Keratinocyte (primary cell): ENCODE data around the gene CDH22. TPM values are rescaled to one million over a fixed set of nuclear protein-coding genes. Genes with fewer than 3 reads are reported as not detected.

ENCODE experiments used
- DNase-seq: peaks from one replicate; pipeline ENCODE4 v3.0.0-alpha.2; 2011; ENCODE audit warnings: low read depth, missing footprints, low spot score
- FAIRE-seq: peaks from 2 replicates; lab custom pipeline; 2011; peaks lifted over from hg19 to GRCh38; lab: Jason Lieb, UNC
- H2AFZ ChIP-seq: 2 replicates; pipeline ENCODE4 v1.6.0; 2012; ENCODE audit warnings: low read length, control low read depth, inconsistent platforms; ENCODE audit not compliant: control insufficient read depth
- H3K27ac ChIP-seq: 2 replicates; pipeline ENCODE4 v1.5.1; 2011; ENCODE audit warnings: low read length; ENCODE audit not compliant: control insufficient read depth, insufficient read depth
- H3K27me3 ChIP-seq: 3 replicates; pipeline ENCODE4 v1.6.0; 2011; ENCODE audit warnings: low read length; ENCODE audit not compliant: control insufficient read depth, insufficient read depth; ENCODE audit errors: extremely low read depth
- H3K36me3 ChIP-seq, 2 experiments: 2 replicates in 1 of 2; 3 replicates in 1 of 2; pipeline ENCODE4 v1.5.1; 2011; ENCODE audit warnings: low read length in 2 of 2, mild to moderate bottlenecking in 1 of 2; ENCODE audit not compliant: control insufficient read depth in 2 of 2, insufficient read depth in 2 of 2; ENCODE audit errors: extremely low read depth in 1 of 2
- H3K4me1 ChIP-seq: 3 replicates; pipeline ENCODE4 v1.5.1; 2011; ENCODE audit warnings: low read length; ENCODE audit not compliant: control insufficient read depth, insufficient read depth; ENCODE audit errors: extremely low read depth
- H3K4me2 ChIP-seq: 3 replicates; pipeline ENCODE4 v1.6.0; 2011; ENCODE audit warnings: low read depth, low read length; ENCODE audit not compliant: control insufficient read depth, insufficient read depth; ENCODE audit errors: extremely low read depth
- H3K4me3 ChIP-seq, 3 experiments: fragments of 200-600 bp in 1 of 3; sonication (generic) in 1 of 3; 2 replicates in 2 of 3; 3 replicates in 1 of 3; pipeline ENCODE4 v1.5.1; 2011 to 2016; ENCODE audit warnings: low read length in 3 of 3, mild to moderate bottlenecking in 3 of 3, control low read depth in 2 of 3, inconsistent platforms in 1 of 3, low read depth in 1 of 3, mixed read lengths in 1 of 3, mixed run types in 1 of 3, moderate library complexity in 1 of 3; ENCODE audit not compliant: control insufficient read depth in 2 of 3, insufficient read depth in 2 of 3; ENCODE audit errors: extremely low read depth in 1 of 3
- H3K79me2 ChIP-seq: 2 replicates; pipeline ENCODE4 v1.6.0; 2012; ENCODE audit warnings: low read length; ENCODE audit not compliant: control insufficient read depth, insufficient read depth
- H3K9ac ChIP-seq: 3 replicates; pipeline ENCODE4 v1.6.0; 2011; ENCODE audit warnings: low read length; ENCODE audit not compliant: control insufficient read depth, insufficient read depth; ENCODE audit errors: extremely low read depth
- H3K9me1 ChIP-seq: 3 replicates; pipeline ENCODE4 v1.6.0; 2011; ENCODE audit warnings: low read length; ENCODE audit not compliant: control insufficient read depth, insufficient read depth; ENCODE audit errors: extremely low read depth
- H3K9me3 ChIP-seq: 2 replicates; pipeline ENCODE4 v1.5.1; 2012; ENCODE audit warnings: low read depth, low read length; ENCODE audit not compliant: control insufficient read depth
- H4K20me1 ChIP-seq: 3 replicates; pipeline ENCODE4 v1.6.0; 2011; ENCODE audit warnings: low read length; ENCODE audit not compliant: control insufficient read depth, insufficient read depth; ENCODE audit errors: extremely low read depth
- EZH2 ChIP-seq: IDR thresholded peaks from one replicate; pipeline ENCODE4 v1.6.1; 2012; ENCODE audit warnings: inconsistent platforms, mild to moderate bottlenecking, low read length, moderate library complexity
- dilution Hi-C: fragments of 300-500 bp; cut with MboI; formaldehyde crosslinking; loops from one replicate; pipeline ENCODE4 v1.7.0; 2020; ENCODE audit warnings: low sequenced_read_pairs; ENCODE audit not compliant: extremely low pct_ligation_motif_present
- polyA plus RNA-seq, 5 experiments: library from polyadenylated mRNA; depleted of rRNA in 3 of 5; stranded (reverse) in 3 of 5; stranded (forward) in 1 of 5; unstranded in 1 of 5; fragments of >200 nt; gene quantifications; 1 replicate in 1 of 5; 2 replicates in 3 of 5; 3 replicates in 1 of 5; pipeline versions ENCODE4 v1.2.1 to v1.2.3, GENCODE V29; 2011 to 2012; ENCODE audit warnings: missing spikeins in 2 of 5, low read depth in 1 of 5, low replicate concordance in 1 of 5
- TF ChIP-seq, protein P1 (sequence below), 3 experiments: IDR thresholded peaks in 1 of 3; conservative IDR thresholded peaks in 1 of 3; optimal IDR thresholded peaks in 1 of 3; 2 replicates in 2 of 3; 3 replicates in 1 of 3; pipeline versions ENCODE3 to v1.5.1; 2011; ENCODE audit warnings: low read length in 3 of 3, mild to moderate bottlenecking in 3 of 3, moderate library complexity in 2 of 3, control low read depth in 1 of 3, inconsistent platforms in 1 of 3; ENCODE audit not compliant: insufficient read depth in 2 of 3; ENCODE audit errors: extremely low read depth in 1 of 3

Gene CDH22
- polyA plus RNA-seq, 1 donor (not counting 4 experiments of a cell fraction or from before 2014, with no cell fraction given): not detected

GRCh38 chr20:46192376-46192944, 115.8 kb downstream of the CDH22 start:
- Histone ChIP-seq H3K79me2 (no peaks in the 10 kb centered on the region), H3K9me3 (no peaks in the 10 kb centered on the region), H3K27me3 (no peaks in the 10 kb centered on the region), H3K4me2 (no peak overlapping the region), H2AFZ (no peak overlapping the region), H3K4me1 (no peaks in the 10 kb centered on the region), H3K9ac (no peak overlapping the region), H3K36me3 (no peaks in the 10 kb centered on the region), H3K27ac (no peak overlapping the region), H3K4me3 (no peak overlapping the region), H3K9me1 (no peaks in the 10 kb centered on the region), H4K20me1 (no peaks in the 10 kb centered on the region)
- FAIRE-seq (no peak), DNase-seq (no peak)
- TF ChIP-seq, protein P1, sequence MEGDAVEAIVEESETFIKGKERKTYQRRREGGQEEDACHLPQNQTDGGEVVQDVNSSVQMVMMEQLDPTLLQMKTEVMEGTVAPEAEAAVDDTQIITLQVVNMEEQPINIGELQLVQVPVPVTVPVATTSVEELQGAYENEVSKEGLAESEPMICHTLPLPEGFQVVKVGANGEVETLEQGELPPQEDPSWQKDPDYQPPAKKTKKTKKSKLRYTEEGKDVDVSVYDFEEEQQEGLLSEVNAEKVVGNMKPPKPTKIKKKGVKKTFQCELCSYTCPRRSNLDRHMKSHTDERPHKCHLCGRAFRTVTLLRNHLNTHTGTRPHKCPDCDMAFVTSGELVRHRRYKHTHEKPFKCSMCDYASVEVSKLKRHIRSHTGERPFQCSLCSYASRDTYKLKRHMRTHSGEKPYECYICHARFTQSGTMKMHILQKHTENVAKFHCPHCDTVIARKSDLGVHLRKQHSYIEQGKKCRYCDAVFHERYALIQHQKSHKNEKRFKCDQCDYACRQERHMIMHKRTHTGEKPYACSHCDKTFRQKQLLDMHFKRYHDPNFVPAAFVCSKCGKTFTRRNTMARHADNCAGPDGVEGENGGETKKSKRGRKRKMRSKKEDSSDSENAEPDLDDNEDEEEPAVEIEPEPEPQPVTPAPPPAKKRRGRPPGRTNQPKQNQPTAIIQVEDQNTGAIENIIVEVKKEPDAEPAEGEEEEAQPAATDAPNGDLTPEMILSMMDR (optimal IDR thresholded peaks at IDR 0.05 in 1 of 3, IDR thresholded peaks at IDR 0.05 in 1 of 3, conservative IDR thresholded peaks at IDR 0.05 in 1 of 3; ENCODE audit: extremely low read depth in 1 of 3, insufficient read depth in 2 of 3, low read length in 3 of 3): no peak
- no peak for TF ChIP-seq EZH2
- dilution Hi-C loops: no loop called here

DNA sequence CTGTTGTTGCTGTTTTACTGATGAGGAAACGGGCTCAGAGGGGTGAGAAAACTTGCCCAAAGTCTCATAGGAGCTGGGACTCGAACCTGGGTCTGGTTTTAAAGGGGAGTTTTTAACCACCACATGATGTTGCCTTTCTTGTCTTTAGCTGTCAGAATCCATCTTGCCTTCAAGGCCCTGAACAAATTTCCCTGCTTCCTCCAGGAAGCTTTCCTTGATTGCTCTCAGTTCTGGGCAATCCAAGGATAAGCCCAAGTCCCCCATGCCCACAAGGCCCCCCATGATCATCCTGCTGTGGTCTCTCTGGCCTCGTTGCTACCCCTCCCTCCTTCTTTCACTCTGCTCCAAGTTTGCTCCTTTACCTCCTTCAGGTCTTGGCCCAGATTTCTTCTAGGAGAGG, 116.7 kb downstream of the CDH22 start:
- Histone ChIP-seq H3K79me2 (no peaks in the 10 kb centered on the region), H3K36me3 (no peaks in the 10 kb centered on the region), H3K27me3 (no peaks in the 10 kb centered on the region), H3K27ac (no peak overlapping the region), H4K20me1 (no peaks in the 10 kb centered on the region), H3K4me3 (no peak overlapping the region), H2AFZ (no peak overlapping the region), H3K9me1 (no peaks in the 10 kb centered on the region), H3K4me2 (no peak overlapping the region), H3K9ac (no peak overlapping the region), H3K9me3 (no peaks in the 10 kb centered on the region), H3K4me1 (no peaks in the 10 kb centered on the region)
- dilution Hi-C loops: no loop called here
- FAIRE-seq (no peak), DNase-seq (no peak)
- TF ChIP-seq EZH2: no peak
- TF ChIP-seq, protein P1 (optimal IDR thresholded peaks at IDR 0.05 in 1 of 3, IDR thresholded peaks at IDR 0.05 in 1 of 3, conservative IDR thresholded peaks at IDR 0.05 in 1 of 3; ENCODE audit: extremely low read depth in 1 of 3, insufficient read depth in 2 of 3, low read length in 3 of 3): no peak
